ENCODE results near the gene CHRNE. TPM values are rescaled to one million over a fixed set of nuclear protein-coding genes. Genes with fewer than 3 reads are reported as not detected.

The CHRNE gene
- total and polyA plus RNA-seq, 2 donors (not counting 1 experiment from before 2014, with no cell fraction given), result 0.19 to 0.66 TPM

DNA sequence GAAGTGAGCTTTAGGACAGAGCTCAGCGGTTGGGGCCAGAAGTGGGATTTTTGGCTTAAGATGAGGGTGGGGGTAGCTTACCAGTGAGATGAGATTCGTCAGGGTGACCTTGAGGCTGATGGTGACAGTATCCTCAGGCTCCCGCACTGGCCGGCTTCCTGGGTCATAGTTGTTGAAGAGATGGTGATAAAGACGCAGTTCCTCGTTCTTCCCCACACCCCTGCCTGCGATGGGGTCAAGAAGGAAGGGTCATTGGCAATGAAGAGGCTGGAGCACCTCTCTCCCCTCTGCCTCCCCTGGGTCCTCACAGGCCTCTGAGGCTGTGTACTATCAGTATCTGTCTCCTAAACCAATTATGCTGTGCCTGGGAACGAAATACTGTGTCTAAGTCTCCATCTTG, 358 bp downstream of the CHRNE start:
- no peak overlapping the region for H3K27ac ChIP-seq (ENCODE audit: insufficient read depth, low read length)
- H3K9me3 ChIP-seq (ENCODE audit: control insufficient read depth, insufficient read depth, low read depth, low read length), result no peaks in the 10 kb centered on the region
- peaks cover 2% of the 10 kb centered on the region for H3K36me3 ChIP-seq (ENCODE audit: control insufficient read depth, insufficient read depth, low read length)
- no peak overlapping the region for H3K4me2 ChIP-seq (ENCODE audit: extremely low read depth, insufficient read depth, low read length)
- no peak overlapping the region for H3K4me3 ChIP-seq (replicated peaks in 1 of 4; ENCODE audit: control extremely low read depth in 1 of 4, insufficient read depth in 1 of 4, low read depth in 3 of 4, low read length in 4 of 4)
- no peaks in the 10 kb centered on the region for H4K20me1 ChIP-seq (ENCODE audit: control insufficient read depth, extremely low read depth, insufficient read depth, low read length)
- H3K27me3 ChIP-seq (ENCODE audit: control insufficient read depth, insufficient read depth, low read length), result peaks cover 2% of the 10 kb centered on the region
- peaks cover 4% of the 10 kb centered on the region for H3K4me1 ChIP-seq (ENCODE audit: control insufficient read depth, extremely low read depth, insufficient read depth, low read length)
- H3K9ac ChIP-seq (ENCODE audit: insufficient read depth, low read length), result no peak overlapping the region
- H2AFZ ChIP-seq (ENCODE audit: low read length), result no peak overlapping the region
- no peak for TF ChIP-seq EZH2 (IDR thresholded peaks at IDR 0.05; ENCODE audit: low read length, missing control alignments)
- TF ChIP-seq, protein P1, sequence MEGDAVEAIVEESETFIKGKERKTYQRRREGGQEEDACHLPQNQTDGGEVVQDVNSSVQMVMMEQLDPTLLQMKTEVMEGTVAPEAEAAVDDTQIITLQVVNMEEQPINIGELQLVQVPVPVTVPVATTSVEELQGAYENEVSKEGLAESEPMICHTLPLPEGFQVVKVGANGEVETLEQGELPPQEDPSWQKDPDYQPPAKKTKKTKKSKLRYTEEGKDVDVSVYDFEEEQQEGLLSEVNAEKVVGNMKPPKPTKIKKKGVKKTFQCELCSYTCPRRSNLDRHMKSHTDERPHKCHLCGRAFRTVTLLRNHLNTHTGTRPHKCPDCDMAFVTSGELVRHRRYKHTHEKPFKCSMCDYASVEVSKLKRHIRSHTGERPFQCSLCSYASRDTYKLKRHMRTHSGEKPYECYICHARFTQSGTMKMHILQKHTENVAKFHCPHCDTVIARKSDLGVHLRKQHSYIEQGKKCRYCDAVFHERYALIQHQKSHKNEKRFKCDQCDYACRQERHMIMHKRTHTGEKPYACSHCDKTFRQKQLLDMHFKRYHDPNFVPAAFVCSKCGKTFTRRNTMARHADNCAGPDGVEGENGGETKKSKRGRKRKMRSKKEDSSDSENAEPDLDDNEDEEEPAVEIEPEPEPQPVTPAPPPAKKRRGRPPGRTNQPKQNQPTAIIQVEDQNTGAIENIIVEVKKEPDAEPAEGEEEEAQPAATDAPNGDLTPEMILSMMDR (conservative IDR thresholded peaks at IDR 0.05 in 1 of 2, IDR thresholded peaks at IDR 0.05 in 1 of 2; ENCODE audit: low read depth in 1 of 2, low read length in 2 of 2), result no peak
- no peaks in the 10 kb centered on the region for H3K79me2 ChIP-seq (ENCODE audit: control insufficient read depth, insufficient read depth, low read length)
- DNase-seq (ENCODE audit: low read depth in 2 of 2), result no peak

- Histone ChIP-seq H3K9ac (ENCODE audit: insufficient read depth, low read length) (no peak overlapping the region), H3K4me1 (ENCODE audit: control insufficient read depth, extremely low read depth, insufficient read depth, low read length) (peaks cover 4% of the 10 kb centered on the region), H2AFZ (ENCODE audit: low read length) (no peak overlapping the region), H3K27me3 (ENCODE audit: control insufficient read depth, insufficient read depth, low read length) (peaks cover 2% of the 10 kb centered on the region), H3K4me3 (replicated peaks in 1 of 4; ENCODE audit: control extremely low read depth in 1 of 4, insufficient read depth in 1 of 4, low read depth in 3 of 4, low read length in 4 of 4) (no peak overlapping the region), H3K4me2 (ENCODE audit: extremely low read depth, insufficient read depth, low read length) (no peak overlapping the region), H3K79me2 (ENCODE audit: control insufficient read depth, insufficient read depth, low read length) (no peaks in the 10 kb centered on the region), H3K27ac (ENCODE audit: insufficient read depth, low read length) (no peak overlapping the region), H4K20me1 (ENCODE audit: control insufficient read depth, extremely low read depth, insufficient read depth, low read length) (no peaks in the 10 kb centered on the region), H3K9me3 (ENCODE audit: control insufficient read depth, insufficient read depth, low read depth, low read length) (no peaks in the 10 kb centered on the region), H3K36me3 (ENCODE audit: control insufficient read depth, insufficient read depth, low read length) (peaks cover 5% of the 10 kb centered on the region)
- TF ChIP-seq, protein P1 (conservative IDR thresholded peaks at IDR 0.05 in 1 of 2, IDR thresholded peaks at IDR 0.05 in 1 of 2; ENCODE audit: low read depth in 1 of 2, low read length in 2 of 2), result no peak
- TF ChIP-seq EZH2 (IDR thresholded peaks at IDR 0.05; ENCODE audit: low read length, missing control alignments), result no peak
- DNase-seq (ENCODE audit: low read depth in 2 of 2), result peak in 1 of 2 donors; percentile 18
Observed at GRCh38 chr17:4901648-4902344, 1.1 kb downstream of the CHRNE start.

- H3K4me3 ChIP-seq (replicated peaks in 1 of 4; ENCODE audit: control extremely low read depth in 1 of 4, insufficient read depth in 1 of 4, low read depth in 3 of 4, low read length in 4 of 4), result no peak overlapping the region
- peaks cover 9% of the 10 kb centered on the region for H3K36me3 ChIP-seq (ENCODE audit: control insufficient read depth, insufficient read depth, low read length)
- H3K79me2 ChIP-seq (ENCODE audit: control insufficient read depth, insufficient read depth, low read length), result no peaks in the 10 kb centered on the region
- no peaks in the 10 kb centered on the region for H3K9me3 ChIP-seq (ENCODE audit: control insufficient read depth, insufficient read depth, low read depth, low read length)
- H3K4me1 ChIP-seq (ENCODE audit: control insufficient read depth, extremely low read depth, insufficient read depth, low read length), result peaks cover 4% of the 10 kb centered on the region
- TF ChIP-seq, protein P1 (conservative IDR thresholded peaks at IDR 0.05 in 1 of 2, IDR thresholded peaks at IDR 0.05 in 1 of 2; ENCODE audit: low read depth in 1 of 2, low read length in 2 of 2), result no peak
- TF ChIP-seq EZH2 (IDR thresholded peaks at IDR 0.05; ENCODE audit: low read length, missing control alignments), result no peak
- H3K9ac ChIP-seq (ENCODE audit: insufficient read depth, low read length), result no peak overlapping the region
- no peak overlapping the region for H2AFZ ChIP-seq (ENCODE audit: low read length)
- no peak for DNase-seq (ENCODE audit: low read depth in 2 of 2)
- peaks cover 2% of the 10 kb centered on the region for H3K27me3 ChIP-seq (ENCODE audit: control insufficient read depth, insufficient read depth, low read length)
- no peak overlapping the region for H3K4me2 ChIP-seq (ENCODE audit: extremely low read depth, insufficient read depth, low read length)
- H3K27ac ChIP-seq (ENCODE audit: insufficient read depth, low read length), result no peak overlapping the region
- H4K20me1 ChIP-seq (ENCODE audit: control insufficient read depth, extremely low read depth, insufficient read depth, low read length), result no peaks in the 10 kb centered on the region
Observed at GRCh38 chr17:4901108-4901647, 1.7 kb downstream of the CHRNE start.

Measured in fibroblast of lung (primary cell).